GM21825 (cell line): ENCODE results near the gene RHOU.
"Not testable (repeated sequence)": the region's sequence is repeated elsewhere in the genome, so short reads cannot be mapped to it uniquely, and the experiment has no call there.

Experiments
- ATAC-seq: cut with Tn5 transposase; IDR thresholded peaks from one replicate; pipeline ENCODE4 v1.9.1; 2021; ENCODE audit warnings: mild to moderate bottlenecking, moderate library complexity; ENCODE audit not compliant: unreplicated experiment

Gene RHOU

GRCh38 chr1:228755800-228756199 is 20.5 kb downstream of the RHOU start:
- no peak for ATAC-seq

- ATAC-seq: no peak
Observed at GRCh38 chr1:228756457-228756856, 21.2 kb downstream of the RHOU start.

GRCh38 chr1:228758447-228758846 is 23.2 kb downstream of the RHOU start:
- ATAC-seq: no peak

GRCh38 chr1:228760979-228761378 is 25.7 kb downstream of the RHOU start:
- ATAC-seq: no peak

- no peak for ATAC-seq
Observed at GRCh38 chr1:228763561-228763960, 28.3 kb downstream of the RHOU start.

GRCh38 chr1:228765168-228765946 is 30.1 kb downstream of the RHOU start:
- no peak for ATAC-seq

- no peak for ATAC-seq
Observed at GRCh38 chr1:228766788-228767187, 31.5 kb downstream of the RHOU start.

GRCh38 chr1:228767636-228768354 is 32.5 kb downstream of the RHOU start:
- ATAC-seq: no peak

- ATAC-seq: no peak
Observed at GRCh38 chr1:228768355-228769000, 33.2 kb downstream of the RHOU start.

GRCh38 chr1:228770779-228771223 is 35.5 kb downstream of the RHOU start:
- no peak for ATAC-seq

- ATAC-seq: no peak
Observed at GRCh38 chr1:228772516-228773212, 37.4 kb downstream of the RHOU start.

- not testable (repeated sequence) for ATAC-seq
Observed at GRCh38 chr1:228775946-228776345, 40.7 kb downstream of the RHOU start.

- ATAC-seq: no peak
Observed at GRCh38 chr1:228776449-228776848, 41.2 kb downstream of the RHOU start.

- no peak for ATAC-seq
Observed at GRCh38 chr1:228777236-228777635, 42.0 kb downstream of the RHOU start.

GRCh38 chr1:228778026-228778425 is 42.7 kb downstream of the RHOU start:
- no peak for ATAC-seq

GRCh38 chr1:228778466-228778865 is 43.2 kb downstream of the RHOU start:
- ATAC-seq: no peak

- no peak for ATAC-seq
Observed at GRCh38 chr1:228778961-228779360, 43.7 kb downstream of the RHOU start.

GRCh38 chr1:228781161-228781808 is 46.0 kb downstream of the RHOU start:
- no peak for ATAC-seq

- ATAC-seq: no peak
Observed at GRCh38 chr1:228781809-228782661, 46.8 kb downstream of the RHOU start.
